Endothelial cell of umbilical vein (primary cell): ENCODE data around the gene HCFC1R1. TPM values are rescaled to one million over a fixed set of nuclear protein-coding genes. Genes with fewer than 3 reads are reported as not detected.

Experiments
- BruUV-seq: library from RNA; stranded (reverse); fragments of 400-500 nt; replicated peaks from 2 replicates; lab custom pipeline; 2021; lab: Mats Ljungman, UMichigan
- CTCF ChIA-PET: fragments of 300-600, 350-600 bp; sonication (Branson Sonifier 250); formaldehyde crosslinking; loops from one replicate; lab custom pipeline; 2021; ENCODE audit warnings: antibody characterized with exemption, inconsistent platforms; lab: Charles Lee
- POLR2A ChIA-PET: fragments of 300-600, 350-600 bp; sonication (Branson Sonifier 250); formaldehyde crosslinking; loops from one replicate; lab custom pipeline; 2021; ENCODE audit warnings: antibody characterized with exemption, inconsistent platforms; lab: Charles Lee
- DNase-seq: peaks from one replicate; pipeline ENCODE4 v3.0.0-alpha.2; 2011; ENCODE audit warnings: low read depth, low spot score
- FAIRE-seq: peaks from 2 replicates; lab custom pipeline; 2011; peaks lifted over from hg19 to GRCh38; lab: Jason Lieb, UNC
- H2AFZ ChIP-seq: 2 replicates; pipeline ENCODE4 v1.6.0; 2012; ENCODE audit warnings: low read depth, low read length, control low read depth, inconsistent platforms
- H3K27ac ChIP-seq: 2 replicates; pipeline ENCODE4 v1.5.1; 2011; ENCODE audit warnings: low read depth, mild to moderate bottlenecking, control low read depth, low read length, moderate library complexity; ENCODE audit not compliant: insufficient read depth
- H3K27me3 ChIP-seq, 2 experiments: 2 replicates each; pipeline versions ENCODE4 v1.6.0 to v1.6.1; 2011; ENCODE audit warnings: low read length in 2 of 2, mixed read lengths in 1 of 2; ENCODE audit not compliant: control insufficient read depth in 2 of 2, insufficient read depth in 2 of 2
- H3K36me3 ChIP-seq, 2 experiments: 2 replicates in 1 of 2; 3 replicates in 1 of 2; pipeline ENCODE4 v1.5.1; 2011; ENCODE audit warnings: low read length in 2 of 2, mild to moderate bottlenecking in 1 of 2, moderate library complexity in 1 of 2; ENCODE audit not compliant: control insufficient read depth in 2 of 2, insufficient read depth in 2 of 2; ENCODE audit errors: extremely low read depth in 1 of 2
- H3K4me1 ChIP-seq: 3 replicates; pipeline ENCODE4 v1.5.1; 2011; ENCODE audit warnings: mild to moderate bottlenecking, low read length; ENCODE audit not compliant: control insufficient read depth, insufficient read depth; ENCODE audit errors: extremely low read depth
- H3K4me2 ChIP-seq: 2 replicates; pipeline ENCODE4 v1.6.1; 2011; ENCODE audit warnings: low read length, control low read depth, mixed read lengths; ENCODE audit not compliant: insufficient read depth
- H3K4me3 ChIP-seq, 3 experiments: fragments of 200-600 bp in 1 of 3; sonication (generic), shearing (Covaris generic) in 1 of 3; replicated peaks in 1 of 3; 2 replicates each; pipeline ENCODE4 v1.5.1; 2011 to 2016; ENCODE audit warnings: control low read depth in 3 of 3, low read length in 3 of 3, mild to moderate bottlenecking in 2 of 3, inconsistent platforms in 1 of 3, low read depth in 1 of 3, moderate library complexity in 1 of 3; ENCODE audit not compliant: insufficient read depth in 1 of 3
- H3K79me2 ChIP-seq: 2 replicates; pipeline ENCODE4 v1.6.0; 2012; ENCODE audit warnings: low read length, inconsistent platforms; ENCODE audit not compliant: control insufficient read depth, insufficient read depth
- H3K9ac ChIP-seq: replicated peaks from 2 replicates; pipeline ENCODE3; 2011; ENCODE audit warnings: low read length, control low read depth; ENCODE audit not compliant: insufficient read depth; ENCODE audit errors: extremely low read depth
- H3K9me1 ChIP-seq: replicated peaks from 3 replicates; pipeline ENCODE4 v1.6.0; 2011; ENCODE audit warnings: mild to moderate bottlenecking, low read length; ENCODE audit not compliant: control insufficient read depth, insufficient read depth; ENCODE audit errors: extremely low read depth
- H3K9me3 ChIP-seq: replicated peaks from 2 replicates; pipeline ENCODE4 v1.5.1; 2012; ENCODE audit warnings: low read length, inconsistent platforms; ENCODE audit not compliant: control insufficient read depth, insufficient read depth
- H4K20me1 ChIP-seq: replicated peaks from 2 replicates; pipeline ENCODE3; 2011; ENCODE audit warnings: mild to moderate bottlenecking, low read length; ENCODE audit not compliant: control insufficient read depth, insufficient read depth; ENCODE audit errors: extremely low read depth
- CTCF ChIP-seq, 2 donors: IDR thresholded peaks; 1 replicate in 1 of 2; 2 replicates in 1 of 2; pipeline ENCODE4 v1.5.1; 2011; ENCODE audit warnings: low read length in 2 of 2, mild to moderate bottlenecking in 2 of 2, moderate library complexity in 2 of 2, control low read depth in 1 of 2, inconsistent platforms in 1 of 2, low read depth in 1 of 2; ENCODE audit not compliant: insufficient read depth in 1 of 2; ENCODE audit errors: extremely low read depth in 1 of 2
- EZH2 ChIP-seq: IDR thresholded peaks from 2 replicates; pipeline ENCODE4 v1.6.1; 2012; ENCODE audit warnings: borderline replicate concordance, low read depth, mild to moderate bottlenecking, moderate library complexity, low read length, inconsistent platforms; ENCODE audit not compliant: severe bottlenecking
- FOS ChIP-seq: IDR thresholded peaks from 2 replicates; pipeline ENCODE4 v1.6.1; 2011; ENCODE audit warnings: mild to moderate bottlenecking, low read length, moderate library complexity, borderline replicate concordance; ENCODE audit not compliant: insufficient read depth
- GATA2 ChIP-seq: IDR thresholded peaks from 2 replicates; pipeline ENCODE4 v1.7.0; 2011; ENCODE audit warnings: low read depth, mild to moderate bottlenecking, moderate library complexity, mixed read lengths, low read length; ENCODE audit not compliant: insufficient read length, insufficient read depth
- JUN ChIP-seq: IDR thresholded peaks from 2 replicates; pipeline ENCODE4 v1.6.1; 2011; ENCODE audit warnings: borderline replicate concordance, low read depth; ENCODE audit not compliant: insufficient read length, insufficient read depth
- MAX ChIP-seq: IDR thresholded peaks from 2 replicates; pipeline ENCODE4 v1.6.1; 2011; ENCODE audit not compliant: insufficient read depth, insufficient read length
- MYC ChIP-seq: IDR thresholded peaks from one replicate; pipeline ENCODE4 v1.6.1; 2011; ENCODE audit warnings: mild to moderate bottlenecking, low read depth, low read length
- POLR2A ChIP-seq: IDR thresholded peaks from 2 replicates; pipeline ENCODE4 v1.6.1; 2012; ENCODE audit warnings: low read depth, mild to moderate bottlenecking, control low read depth, low read length
- POLR2AphosphoS5 ChIP-seq: IDR thresholded peaks from 2 replicates; pipeline ENCODE4 v1.6.1; 2012; ENCODE audit warnings: low read depth, mild to moderate bottlenecking, control low read depth, low read length, moderate library complexity; ENCODE audit not compliant: insufficient read depth
- dilution Hi-C: fragments of 300-500 bp; cut with MboI; formaldehyde crosslinking; loops from one replicate; pipeline ENCODE4 v1.15.0; 2019; ENCODE audit warnings: low sequenced_read_pairs; ENCODE audit not compliant: extremely low pct_ligation_motif_present
- intact Hi-C: fragments of 100-400 bp; cut with micrococcal nuclease; formaldehyde crosslinking; loops from one replicate; pipeline ENCODE4 v1.10.0; 2022
- polyA plus RNA-seq, 4 experiments: library from polyadenylated mRNA; depleted of rRNA in 3 of 4; stranded (reverse) in 3 of 4; unstranded in 1 of 4; fragments of >200 nt; gene quantifications; 2 replicates each; pipeline versions ENCODE4 v1.2.1 to v1.2.3, GENCODE V29; 2011 to 2012; ENCODE audit warnings: missing spikeins in 1 of 4
- total RNA-seq: library from RNA; stranded (reverse); gene quantifications from 2 replicates; pipeline ENCODE4 v1.2.3, GENCODE V29; 2021

The HCFC1R1 gene
- total and polyA plus RNA-seq, 2 donors (not counting 3 experiments of a cell fraction or from before 2014, with no cell fraction given) = 28.7 to 49.3 TPM

- ChIA-PET POLR2A (no interaction called here), CTCF (interaction anchor here (1.2 to 2.5 kb wide), 2 partner anchors 65 to 67 kb away, joined by 4 to 13 read pairs; no protein-coding TSS in a partner anchor)
- H3K27me3 ChIP-seq = no peaks in the 10 kb centered on the region
- H4K20me1 ChIP-seq = no peaks in the 10 kb centered on the region
- no peaks in the 10 kb centered on the region for H3K9me1 ChIP-seq
- TF ChIP-seq MAX = no peak
- TF ChIP-seq FOS = no peak
- TF ChIP-seq CTCF (IDR thresholded peaks at IDR 0.05; ENCODE audit: extremely low read depth in 1 of 2, insufficient read depth in 1 of 2, low read depth in 1 of 2, low read length in 2 of 2) = no peak
- TF ChIP-seq POLR2AphosphoS5 = no peak
- TF ChIP-seq EZH2 = no peak
- TF ChIP-seq MYC = no peak
- TF ChIP-seq POLR2A = no peak
- TF ChIP-seq GATA2 = no peak
- no peak for TF ChIP-seq JUN
- DNase-seq = no peak
- H3K4me1 ChIP-seq = peaks cover 27% of the 10 kb centered on the region
- no peak for FAIRE-seq
- H3K4me2 ChIP-seq = no peak overlapping the region
- dilution Hi-C loops (no loop called here), intact Hi-C loops (no loop called here)
- H3K4me3 ChIP-seq = no peak overlapping the region
- no peak overlapping the region for H2AFZ ChIP-seq
- BruUV-seq = no TSS peak
- H3K9me3 ChIP-seq = no peaks in the 10 kb centered on the region
- no peak overlapping the region for H3K9ac ChIP-seq
- no peak overlapping the region for H3K27ac ChIP-seq
- peaks cover 4% of the 10 kb centered on the region for H3K79me2 ChIP-seq
- H3K36me3 ChIP-seq = no peaks in the 10 kb centered on the region
Measured at GRCh38 chr16:3062553-3062952, 38.8 kb upstream of the HCFC1R1 start.
